Endothelial cell of umbilical vein (primary cell): ENCODE results near the gene NELFA. TPM values are rescaled to one million over a fixed set of nuclear protein-coding genes. Genes with fewer than 3 reads are reported as not detected.

ENCODE experiments used
- BruUV-seq: library from RNA; stranded (reverse); fragments of 400-500 nt; replicated peaks from 2 replicates; lab custom pipeline; 2021; lab: Mats Ljungman, UMichigan
- CTCF ChIA-PET: fragments of 300-600, 350-600 bp; sonication (Branson Sonifier 250); formaldehyde crosslinking; loops from one replicate; lab custom pipeline; 2021; ENCODE audit warnings: antibody characterized with exemption, inconsistent platforms; lab: Charles Lee
- POLR2A ChIA-PET: fragments of 300-600, 350-600 bp; sonication (Branson Sonifier 250); formaldehyde crosslinking; loops from one replicate; lab custom pipeline; 2021; ENCODE audit warnings: antibody characterized with exemption, inconsistent platforms; lab: Charles Lee
- DNase-seq: peaks from one replicate; pipeline ENCODE4 v3.0.0-alpha.2; 2011; ENCODE audit warnings: low read depth, low spot score
- FAIRE-seq: peaks from 2 replicates; lab custom pipeline; 2011; peaks lifted over from hg19 to GRCh38; lab: Jason Lieb, UNC
- H2AFZ ChIP-seq: 2 replicates; pipeline ENCODE4 v1.6.0; 2012; ENCODE audit warnings: low read depth, low read length, control low read depth, inconsistent platforms
- H3K27ac ChIP-seq: 2 replicates; pipeline ENCODE4 v1.5.1; 2011; ENCODE audit warnings: low read depth, mild to moderate bottlenecking, control low read depth, low read length, moderate library complexity; ENCODE audit not compliant: insufficient read depth
- H3K27me3 ChIP-seq, 2 experiments: 2 replicates each; pipeline versions ENCODE4 v1.6.0 to v1.6.1; 2011; ENCODE audit warnings: low read length in 2 of 2, mixed read lengths in 1 of 2; ENCODE audit not compliant: control insufficient read depth in 2 of 2, insufficient read depth in 2 of 2
- H3K36me3 ChIP-seq, 2 experiments: 2 replicates in 1 of 2; 3 replicates in 1 of 2; pipeline ENCODE4 v1.5.1; 2011; ENCODE audit warnings: low read length in 2 of 2, mild to moderate bottlenecking in 1 of 2, moderate library complexity in 1 of 2; ENCODE audit not compliant: control insufficient read depth in 2 of 2, insufficient read depth in 2 of 2; ENCODE audit errors: extremely low read depth in 1 of 2
- H3K4me1 ChIP-seq: 3 replicates; pipeline ENCODE4 v1.5.1; 2011; ENCODE audit warnings: mild to moderate bottlenecking, low read length; ENCODE audit not compliant: control insufficient read depth, insufficient read depth; ENCODE audit errors: extremely low read depth
- H3K4me2 ChIP-seq: 2 replicates; pipeline ENCODE4 v1.6.1; 2011; ENCODE audit warnings: low read length, control low read depth, mixed read lengths; ENCODE audit not compliant: insufficient read depth
- H3K4me3 ChIP-seq, 3 experiments: fragments of 200-600 bp in 1 of 3; sonication (generic), shearing (Covaris generic) in 1 of 3; replicated peaks in 1 of 3; 2 replicates each; pipeline ENCODE4 v1.5.1; 2011 to 2016; ENCODE audit warnings: control low read depth in 3 of 3, low read length in 3 of 3, mild to moderate bottlenecking in 2 of 3, inconsistent platforms in 1 of 3, low read depth in 1 of 3, moderate library complexity in 1 of 3; ENCODE audit not compliant: insufficient read depth in 1 of 3
- H3K79me2 ChIP-seq: 2 replicates; pipeline ENCODE4 v1.6.0; 2012; ENCODE audit warnings: low read length, inconsistent platforms; ENCODE audit not compliant: control insufficient read depth, insufficient read depth
- H3K9ac ChIP-seq: replicated peaks from 2 replicates; pipeline ENCODE3; 2011; ENCODE audit warnings: low read length, control low read depth; ENCODE audit not compliant: insufficient read depth; ENCODE audit errors: extremely low read depth
- H3K9me1 ChIP-seq: replicated peaks from 3 replicates; pipeline ENCODE4 v1.6.0; 2011; ENCODE audit warnings: mild to moderate bottlenecking, low read length; ENCODE audit not compliant: control insufficient read depth, insufficient read depth; ENCODE audit errors: extremely low read depth
- H3K9me3 ChIP-seq: replicated peaks from 2 replicates; pipeline ENCODE4 v1.5.1; 2012; ENCODE audit warnings: low read length, inconsistent platforms; ENCODE audit not compliant: control insufficient read depth, insufficient read depth
- H4K20me1 ChIP-seq: replicated peaks from 2 replicates; pipeline ENCODE3; 2011; ENCODE audit warnings: mild to moderate bottlenecking, low read length; ENCODE audit not compliant: control insufficient read depth, insufficient read depth; ENCODE audit errors: extremely low read depth
- CTCF ChIP-seq, 2 donors: IDR thresholded peaks; 1 replicate in 1 of 2; 2 replicates in 1 of 2; pipeline ENCODE4 v1.5.1; 2011; ENCODE audit warnings: low read length in 2 of 2, mild to moderate bottlenecking in 2 of 2, moderate library complexity in 2 of 2, control low read depth in 1 of 2, inconsistent platforms in 1 of 2, low read depth in 1 of 2; ENCODE audit not compliant: insufficient read depth in 1 of 2; ENCODE audit errors: extremely low read depth in 1 of 2
- EZH2 ChIP-seq: IDR thresholded peaks from 2 replicates; pipeline ENCODE4 v1.6.1; 2012; ENCODE audit warnings: borderline replicate concordance, low read depth, mild to moderate bottlenecking, moderate library complexity, low read length, inconsistent platforms; ENCODE audit not compliant: severe bottlenecking
- FOS ChIP-seq: IDR thresholded peaks from 2 replicates; pipeline ENCODE4 v1.6.1; 2011; ENCODE audit warnings: mild to moderate bottlenecking, low read length, moderate library complexity, borderline replicate concordance; ENCODE audit not compliant: insufficient read depth
- MAX ChIP-seq: IDR thresholded peaks from 2 replicates; pipeline ENCODE4 v1.6.1; 2011; ENCODE audit not compliant: insufficient read depth, insufficient read length
- MYC ChIP-seq: IDR thresholded peaks from one replicate; pipeline ENCODE4 v1.6.1; 2011; ENCODE audit warnings: mild to moderate bottlenecking, low read depth, low read length
- POLR2AphosphoS5 ChIP-seq: IDR thresholded peaks from 2 replicates; pipeline ENCODE4 v1.6.1; 2012; ENCODE audit warnings: low read depth, mild to moderate bottlenecking, control low read depth, low read length, moderate library complexity; ENCODE audit not compliant: insufficient read depth
- dilution Hi-C: fragments of 300-500 bp; cut with MboI; formaldehyde crosslinking; loops from one replicate; pipeline ENCODE4 v1.15.0; 2019; ENCODE audit warnings: low sequenced_read_pairs; ENCODE audit not compliant: extremely low pct_ligation_motif_present
- intact Hi-C: fragments of 100-400 bp; cut with micrococcal nuclease; formaldehyde crosslinking; loops from one replicate; pipeline ENCODE4 v1.10.0; 2022
- polyA plus RNA-seq, 4 experiments: library from polyadenylated mRNA; depleted of rRNA in 3 of 4; stranded (reverse) in 3 of 4; unstranded in 1 of 4; fragments of >200 nt; gene quantifications; 2 replicates each; pipeline versions ENCODE4 v1.2.1 to v1.2.3, GENCODE V29; 2011 to 2012; ENCODE audit warnings: missing spikeins in 1 of 4
- total RNA-seq: library from RNA; stranded (reverse); gene quantifications from 2 replicates; pipeline ENCODE4 v1.2.3, GENCODE V29; 2021

The NELFA gene
- total and polyA plus RNA-seq, 2 donors (not counting 3 experiments of a cell fraction or from before 2014, with no cell fraction given) = 22.8 to 30.3 TPM

- peak; percentile 90 for FAIRE-seq
- Histone ChIP-seq H3K27ac (peak overlapping the region; percentile 38), H2AFZ (no peak overlapping the region)
Observed at GRCh38 chr4:1939664-1940509, 68.9 kb downstream of the NELFA start.

More at GRCh38 chr4:1939664-1940509, 68.9 kb downstream of the NELFA start:
- Histone ChIP-seq H3K4me2 (peak overlapping the region; percentile 20), H3K9ac (no peak overlapping the region), H3K9me3 (no peaks in the 10 kb centered on the region), H3K9me1 (no peaks in the 10 kb centered on the region), H3K4me1 (peaks cover 17% of the 10 kb centered on the region), H3K79me2 (peaks cover 18% of the 10 kb centered on the region), H3K36me3 (peaks cover 12 to 28% of the 10 kb centered on the region in 2 experiments), H4K20me1 (no peaks in the 10 kb centered on the region), H3K4me3 (no peak overlapping the region), H3K27me3 (no peaks in the 10 kb centered on the region)
- no peak for TF ChIP-seq POLR2AphosphoS5
- peak; percentile 43 for TF ChIP-seq FOS
- no peak for TF ChIP-seq MYC
- no peak for TF ChIP-seq EZH2
- no peak for TF ChIP-seq CTCF (IDR thresholded peaks at IDR 0.05; ENCODE audit: extremely low read depth in 1 of 2, insufficient read depth in 1 of 2, low read depth in 1 of 2, low read length in 2 of 2)
- TF ChIP-seq MAX = no peak
- ChIA-PET CTCF (interaction anchor here (1.3 kb wide), 1 partner anchor 29 kb away, joined by 5 read pairs; no protein-coding TSS in a partner anchor), POLR2A (no interaction called here)
- DNase-seq = peak; percentile 83
- intact Hi-C loops = loop anchor here (2.0 kb wide), 1 partner anchor 73 kb away; no protein-coding TSS in a partner anchor
- no TSS peak for BruUV-seq
- dilution Hi-C loops = no loop called here
